Type B pancreatic cell (in vitro differentiated cells): ENCODE measurements around the gene HNRNPAB. TPM values are rescaled to one million over a fixed set of nuclear protein-coding genes. Genes with fewer than 3 reads are reported as not detected.

Source experiments
- DNase-seq: peaks from one replicate; pipeline ENCODE4 v3.0.0; 2021; ENCODE audit warnings: mixed read lengths; ENCODE audit not compliant: unreplicated experiment; ENCODE audit errors: extremely low spot score
- H3K27ac Mint-ChIP-seq: 2 replicates; pipeline ENCODE4 v1.8.0; 2021; ENCODE audit warnings: mild to moderate bottlenecking, mixed read lengths
- H3K27me3 Mint-ChIP-seq: 2 replicates; pipeline ENCODE4 v1.8.0; 2021; ENCODE audit warnings: mixed read lengths
- H3K36me3 Mint-ChIP-seq: 2 replicates; pipeline ENCODE4 v1.8.0; 2021; ENCODE audit warnings: mixed read lengths
- H3K4me1 Mint-ChIP-seq: one replicate; pipeline ENCODE4 v1.8.0; 2021; ENCODE audit warnings: mixed read lengths; ENCODE audit not compliant: unreplicated experiment
- H3K4me3 Mint-ChIP-seq: 2 replicates; pipeline ENCODE4 v1.8.0; 2021; ENCODE audit warnings: mild to moderate bottlenecking, mixed read lengths
- H3K9me3 Mint-ChIP-seq: 2 replicates; pipeline ENCODE4 v1.8.0; 2021; ENCODE audit warnings: mixed read lengths
- CTCF ChIP-seq: fragments of 200-600 bp; sonication (generic); conservative IDR thresholded peaks from 2 replicates; pipeline ENCODE4 v1.5.0; 2021; ENCODE audit warnings: antibody characterized with exemption, mild to moderate bottlenecking
- long read RNA-seq: library from polyadenylated mRNA; unstranded; transcript quantifications from one replicate; pipeline ENCODE4 v2.0.0, GENCODE V29; 2020
- total RNA-seq: library from RNA; stranded (reverse); gene quantifications from 2 replicates; pipeline ENCODE4 v1.2.1, GENCODE V29; 2021; ENCODE audit warnings: low replicate concordance

HNRNPAB gene
- total RNA-seq: 174 and 245 TPM in 2 replicates
- long read RNA-seq, partial matches to known transcripts: 5 of 10 reads
- long read RNA-seq, other reads (novel, unspliced or antisense): 5 of 10 reads

GRCh38 chr5:178204182-178204934 is at the start of gene HNRNPAB:
HNRNPAB (plus strand) TSS chr5:178204533; CDS start chr5:178204838, 305 bp downstream.
- peaks cover 26% of the 10 kb centered on the region for H3K4me1 Mint-ChIP-seq
- peaks cover 27% of the 10 kb centered on the region for H3K36me3 Mint-ChIP-seq
- no peaks in the 10 kb centered on the region for H3K9me3 Mint-ChIP-seq
- H3K27me3 Mint-ChIP-seq: peaks cover 3% of the 10 kb centered on the region
- peak within 1 kb of the TSS; percentile 99 for H3K4me3 Mint-ChIP-seq
- peak within 1 kb of the TSS; percentile 99 for H3K27ac Mint-ChIP-seq
- peak; percentile 97 for DNase-seq
- no peak for TF ChIP-seq CTCF

- Mint-ChIP-seq H3K4me3 (no peak overlapping the region), H3K9me3 (no peaks in the 10 kb centered on the region), H3K27ac (no peak overlapping the region), H3K36me3 (no peaks in the 10 kb centered on the region), H3K4me1 (peaks cover 26% of the 10 kb centered on the region), H3K27me3 (no peaks in the 10 kb centered on the region)
- TF ChIP-seq CTCF: no peak
- DNase-seq: no peak
Measured at GRCh38 chr5:178155065-178155464, 49.3 kb upstream of the HNRNPAB start.

- no peak overlapping the region for H3K27ac Mint-ChIP-seq
- TF ChIP-seq CTCF: no peak
- no peak overlapping the region for H3K4me3 Mint-ChIP-seq
- H3K9me3 Mint-ChIP-seq: no peaks in the 10 kb centered on the region
- H3K27me3 Mint-ChIP-seq: peaks cover 28% of the 10 kb centered on the region
- no peaks in the 10 kb centered on the region for H3K4me1 Mint-ChIP-seq
- DNase-seq: no peak
- no peaks in the 10 kb centered on the region for H3K36me3 Mint-ChIP-seq
Measured at GRCh38 chr5:178160176-178160575, 44.2 kb upstream of the HNRNPAB start.

- Mint-ChIP-seq H3K4me1 (no peaks in the 10 kb centered on the region), H3K36me3 (no peaks in the 10 kb centered on the region), H3K9me3 (no peaks in the 10 kb centered on the region), H3K27ac (no peak overlapping the region), H3K4me3 (no peak overlapping the region), H3K27me3 (peaks cover 28% of the 10 kb centered on the region)
- TF ChIP-seq CTCF: no peak
- DNase-seq: no peak
Measured at GRCh38 chr5:178162481-178162880, 41.9 kb upstream of the HNRNPAB start.

GRCh38 chr5:178163772-178164735 is 40.3 kb upstream of the HNRNPAB start:
- peak overlapping the region; percentile 61 for H3K4me3 Mint-ChIP-seq
- H3K4me1 Mint-ChIP-seq: no peaks in the 10 kb centered on the region
- peaks cover 32% of the 10 kb centered on the region for H3K27me3 Mint-ChIP-seq
- H3K36me3 Mint-ChIP-seq: no peaks in the 10 kb centered on the region
- no peaks in the 10 kb centered on the region for H3K9me3 Mint-ChIP-seq
- TF ChIP-seq CTCF: peak; percentile 99
- peak; percentile 94 for DNase-seq
- H3K27ac Mint-ChIP-seq: no peak overlapping the region
